Stimulated activated CD8-positive, alpha-beta memory T cell treated with anti-CD3 and anti-CD28 coated beads, Interleukin-15, amount 100 ng/mL, for 4 hours (primary cell): ENCODE measurements around the gene ESCO1.
"Not testable (repeated sequence)": the region's sequence is repeated elsewhere in the genome, so short reads cannot be mapped to it uniquely, and the experiment has no call there.

Experiments
- DNase-seq, 2 donors: peaks; one replicate each; pipeline ENCODE4 v3.0.0-alpha.2; 2020; ENCODE audit warnings: low read depth in 2 of 2

ESCO1 gene

GRCh38 chr18:21593540-21594257 lies 6.8 kb downstream of the ESCO1 start:
- no peak for DNase-seq

GRCh38 chr18:21592361-21592760 lies 8.1 kb downstream of the ESCO1 start:
- not testable (repeated sequence) for DNase-seq

GRCh38 chr18:21584391-21584790 lies 16.1 kb downstream of the ESCO1 start:
- DNase-seq = no peak

GRCh38 chr18:21575656-21576055 lies 24.8 kb downstream of the ESCO1 start:
- no peak for DNase-seq

GRCh38 chr18:21571772-21572171 lies 28.7 kb downstream of the ESCO1 start:
- DNase-seq = no peak

- DNase-seq = no peak
Measured at GRCh38 chr18:21559195-21559594, 41.3 kb downstream of the ESCO1 start.

GRCh38 chr18:21557607-21558253 lies 42.8 kb downstream of the ESCO1 start:
- no peak for DNase-seq

- no peak for DNase-seq
Measured at GRCh38 chr18:21550510-21550970, 50.0 kb downstream of the ESCO1 start.

GRCh38 chr18:21548647-21549046 lies 51.9 kb downstream of the ESCO1 start:
- no peak for DNase-seq

GRCh38 chr18:21546423-21546822 lies 54.1 kb downstream of the ESCO1 start:
- no peak for DNase-seq

- no peak for DNase-seq
Measured at GRCh38 chr18:21538230-21538629, 62.3 kb downstream of the ESCO1 start.

- DNase-seq = no peak
Measured at GRCh38 chr18:21534327-21534726, 66.2 kb downstream of the ESCO1 start.

- no peak for DNase-seq
Measured at GRCh38 chr18:21526463-21526862, 74.0 kb downstream of the ESCO1 start.

- no peak for DNase-seq
Measured at GRCh38 chr18:21525916-21526315, 74.6 kb downstream of the ESCO1 start.

- no peak for DNase-seq
Measured at GRCh38 chr18:21522530-21522929, 78.0 kb downstream of the ESCO1 start.

- DNase-seq = no peak
Measured at GRCh38 chr18:21513741-21514140, 86.8 kb downstream of the ESCO1 start.

GRCh38 chr18:21513292-21513691 lies 87.2 kb downstream of the ESCO1 start:
- no peak for DNase-seq

- no peak for DNase-seq
Measured at GRCh38 chr18:21509062-21509461, 91.4 kb downstream of the ESCO1 start.

- DNase-seq = no peak
Measured at GRCh38 chr18:21507913-21508701, 92.4 kb downstream of the ESCO1 start.

- no peak for DNase-seq
Measured at GRCh38 chr18:21502661-21503060, 97.8 kb downstream of the ESCO1 start.

- DNase-seq = no peak
Measured at GRCh38 chr18:21499997-21500396, 100.5 kb downstream of the ESCO1 start.

- no peak for DNase-seq
Measured at GRCh38 chr18:21496277-21496835, 104.1 kb downstream of the ESCO1 start.
